ENCODE measurements around the gene TANGO2.

TANGO2 gene

GRCh38 chr22:20024650-20025397, 3.9 kb downstream of the TANGO2 start:
- no peak for TF ChIP-seq EZH2 (IDR thresholded peaks at IDR 0.05; ENCODE audit: borderline replicate concordance, low read depth, low read length, severe bottlenecking)
- no peak for TF ChIP-seq CTCF (IDR thresholded peaks at IDR 0.05; ENCODE audit: borderline replicate concordance, extremely low read depth, low read length, poor library complexity, severe bottlenecking)
- Histone ChIP-seq H3K4me1 (ENCODE audit: insufficient read depth, low read length) (peaks cover 25% of the 10 kb centered on the region), H3K4me3 (ENCODE audit: low read depth in 1 of 2, low read length in 2 of 2) (no peak overlapping the region), H3K9me3 (ENCODE audit: insufficient read depth, low read length, severe bottlenecking) (no peaks in the 10 kb centered on the region), H3K36me3 (ENCODE audit: insufficient read depth, low read length) (peaks cover 5% of the 10 kb centered on the region), H4K20me1 (ENCODE audit: insufficient read depth, low read length) (peaks cover 44% of the 10 kb centered on the region), H3K4me2 (ENCODE audit: insufficient read depth, low read length) (no peak overlapping the region), H3K27me3 (ENCODE audit: insufficient read depth, low read length, poor library complexity) (no peaks in the 10 kb centered on the region), H2AFZ (ENCODE audit: low read depth, low read length) (no peak overlapping the region), H3K79me2 (ENCODE audit: insufficient read depth, low read length) (peaks cover 76% of the 10 kb centered on the region), H3K9ac (ENCODE audit: low read depth, low read length) (no peak overlapping the region), H3K27ac (ENCODE audit: low read length) (no peak overlapping the region)
- no peak for DNase-seq
- ATAC-seq (ENCODE audit: insufficient read depth, low read depth) = no peak

GRCh38 chr22:20025401-20026203, 4.7 kb downstream of the TANGO2 start:
- no peak overlapping the region for H3K27ac ChIP-seq (ENCODE audit: low read length)
- peaks cover 76% of the 10 kb centered on the region for H3K79me2 ChIP-seq (ENCODE audit: insufficient read depth, low read length)
- no peaks in the 10 kb centered on the region for H3K9me3 ChIP-seq (ENCODE audit: insufficient read depth, low read length, severe bottlenecking)
- no peak overlapping the region for H3K9ac ChIP-seq (ENCODE audit: low read depth, low read length)
- H3K4me3 ChIP-seq (ENCODE audit: low read depth in 1 of 2, low read length in 2 of 2) = no peak overlapping the region
- H3K4me1 ChIP-seq (ENCODE audit: insufficient read depth, low read length) = peaks cover 17% of the 10 kb centered on the region
- H3K4me2 ChIP-seq (ENCODE audit: insufficient read depth, low read length) = no peak overlapping the region
- DNase-seq (no peak), ATAC-seq (ENCODE audit: insufficient read depth, low read depth) (no peak)
- peaks cover 44% of the 10 kb centered on the region for H4K20me1 ChIP-seq (ENCODE audit: insufficient read depth, low read length)
- TF ChIP-seq EZH2 (IDR thresholded peaks at IDR 0.05; ENCODE audit: borderline replicate concordance, low read depth, low read length, severe bottlenecking) = no peak
- TF ChIP-seq CTCF (IDR thresholded peaks at IDR 0.05; ENCODE audit: borderline replicate concordance, extremely low read depth, low read length, poor library complexity, severe bottlenecking) = no peak
- H3K36me3 ChIP-seq (ENCODE audit: insufficient read depth, low read length) = peaks cover 5% of the 10 kb centered on the region
- H3K27me3 ChIP-seq (ENCODE audit: insufficient read depth, low read length, poor library complexity) = no peaks in the 10 kb centered on the region
- H2AFZ ChIP-seq (ENCODE audit: low read depth, low read length) = no peak overlapping the region

- H2AFZ ChIP-seq (ENCODE audit: low read depth, low read length) = no peak overlapping the region
- DNase-seq (no peak), ATAC-seq (ENCODE audit: insufficient read depth, low read depth) (no peak)
- H3K9ac ChIP-seq (ENCODE audit: low read depth, low read length) = no peak overlapping the region
- H3K4me3 ChIP-seq (ENCODE audit: low read depth in 1 of 2, low read length in 2 of 2) = no peak overlapping the region
- H3K36me3 ChIP-seq (ENCODE audit: insufficient read depth, low read length) = peaks cover 7% of the 10 kb centered on the region
- no peak overlapping the region for H3K4me2 ChIP-seq (ENCODE audit: insufficient read depth, low read length)
- no peaks in the 10 kb centered on the region for H3K27me3 ChIP-seq (ENCODE audit: insufficient read depth, low read length, poor library complexity)
- peaks cover 76% of the 10 kb centered on the region for H3K79me2 ChIP-seq (ENCODE audit: insufficient read depth, low read length)
- peaks cover 48% of the 10 kb centered on the region for H4K20me1 ChIP-seq (ENCODE audit: insufficient read depth, low read length)
- TF ChIP-seq CTCF (IDR thresholded peaks at IDR 0.05; ENCODE audit: borderline replicate concordance, extremely low read depth, low read length, poor library complexity, severe bottlenecking) (no peak), EZH2 (IDR thresholded peaks at IDR 0.05; ENCODE audit: borderline replicate concordance, low read depth, low read length, severe bottlenecking) (no peak)
- no peaks in the 10 kb centered on the region for H3K9me3 ChIP-seq (ENCODE audit: insufficient read depth, low read length, severe bottlenecking)
- no peak overlapping the region for H3K27ac ChIP-seq (ENCODE audit: low read length)
- H3K4me1 ChIP-seq (ENCODE audit: insufficient read depth, low read length) = peaks cover 17% of the 10 kb centered on the region
These were observed 5.4 kb downstream of the TANGO2 start for GRCh38 chr22:20026204-20026908.
